ENCODE data around the gene NIT1. TPM values are rescaled to one million over a fixed set of nuclear protein-coding genes. Genes with fewer than 3 reads are reported as not detected.

NIT1 gene
- total and polyA plus RNA-seq, 2 donors (not counting 3 experiments of a cell fraction or from before 2014, with no cell fraction given), result 20.3 to 26.5 TPM

- DNase-seq (ENCODE audit: low read depth, low spot score) (no peak), FAIRE-seq (no peak)
- Histone ChIP-seq H3K9me1 (replicated peaks; ENCODE audit: control insufficient read depth, extremely low read depth, insufficient read depth, low read length) (no peaks in the 10 kb centered on the region), H3K9ac (replicated peaks; ENCODE audit: extremely low read depth, insufficient read depth, low read length) (no peak overlapping the region), H3K4me3 (replicated peaks in 1 of 3; ENCODE audit: insufficient read depth in 1 of 3, low read depth in 1 of 3, low read length in 3 of 3) (no peak overlapping the region), H3K9me3 (replicated peaks; ENCODE audit: control insufficient read depth, insufficient read depth, low read length) (no peaks in the 10 kb centered on the region), H3K36me3 (ENCODE audit: control insufficient read depth in 2 of 2, extremely low read depth in 1 of 2, insufficient read depth in 2 of 2, low read length in 2 of 2) (peaks cover 9 to 11% of the 10 kb centered on the region in 2 experiments), H3K79me2 (ENCODE audit: control insufficient read depth, insufficient read depth, low read length) (peaks cover 28% of the 10 kb centered on the region), H3K4me1 (ENCODE audit: control insufficient read depth, extremely low read depth, insufficient read depth, low read length) (peaks cover 8% of the 10 kb centered on the region), H3K4me2 (ENCODE audit: insufficient read depth, low read length) (no peak overlapping the region), H4K20me1 (replicated peaks; ENCODE audit: control insufficient read depth, extremely low read depth, insufficient read depth, low read length) (no peaks in the 10 kb centered on the region), H2AFZ (ENCODE audit: low read depth, low read length) (no peak overlapping the region), H3K27me3 (ENCODE audit: control insufficient read depth in 2 of 2, insufficient read depth in 2 of 2, low read length in 2 of 2) (no peaks in the 10 kb centered on the region), H3K27ac (ENCODE audit: insufficient read depth, low read depth, low read length) (no peak overlapping the region)
- TF ChIP-seq JUN (IDR thresholded peaks at IDR 0.05; ENCODE audit: borderline replicate concordance, insufficient read depth, insufficient read length, low read depth) (no peak), POLR2A (IDR thresholded peaks at IDR 0.05; ENCODE audit: low read depth, low read length) (no peak), EZH2 (IDR thresholded peaks at IDR 0.05; ENCODE audit: borderline replicate concordance, low read depth, low read length, severe bottlenecking) (no peak), CTCF (IDR thresholded peaks at IDR 0.05; ENCODE audit: extremely low read depth in 1 of 2, insufficient read depth in 1 of 2, low read depth in 1 of 2, low read length in 2 of 2) (no peak), POLR2AphosphoS5 (IDR thresholded peaks at IDR 0.05; ENCODE audit: insufficient read depth, low read depth, low read length) (no peak), MYC (IDR thresholded peaks at IDR 0.05; ENCODE audit: low read depth, low read length) (no peak), FOS (IDR thresholded peaks at IDR 0.05; ENCODE audit: borderline replicate concordance, insufficient read depth, low read length) (no peak), GATA2 (IDR thresholded peaks at IDR 0.05; ENCODE audit: insufficient read depth, insufficient read length, low read depth, low read length) (no peak), MAX (IDR thresholded peaks at IDR 0.05; ENCODE audit: insufficient read depth, insufficient read length) (no peak)
- intact Hi-C loops (cut with micrococcal nuclease) (no loop called here), dilution Hi-C loops (cut with MboI; ENCODE audit: extremely low pct_ligation_motif_present, low sequenced_read_pairs) (no loop called here)
- ChIA-PET POLR2A (no interaction called here), CTCF (interaction anchor here (2.3 to 7.6 kb wide), 3 partner anchors 37 to 110 kb away, joined by 6 to 197 read pairs (median 34); no protein-coding TSS in a partner anchor)
- no TSS peak for BruUV-seq (replicated peaks)
Measured at GRCh38 chr1:161100556-161100955, 17.3 kb upstream of the NIT1 start.

All from endothelial cell of umbilical vein (primary cell).